Kidney (tissue), 14 donors: Measurements from ENCODE around the gene C16orf46. TPM values are rescaled to one million over a fixed set of nuclear protein-coding genes. Genes with fewer than 3 reads are reported as not detected.

ENCODE experiments used
- DNase-seq, 5 donors: peaks; one replicate each; pipeline ENCODE4 v3.0.0-alpha.2; 2013 to 2020
- FAIRE-seq: peaks from 2 replicates; lab custom pipeline; 2012; peaks lifted over from hg19 to GRCh38; lab: Jason Lieb, UNC
- H3K27ac ChIP-seq, 2 donors: one replicate each; pipeline ENCODE4 v1.7.0; 2013; ENCODE audit warnings: low read depth in 2 of 2, low read length in 2 of 2, inconsistent platforms in 1 of 2
- H3K27me3 ChIP-seq: one replicate; pipeline ENCODE4 v1.7.1; 2013; ENCODE audit warnings: low read length, inconsistent platforms; ENCODE audit not compliant: control insufficient read depth, insufficient read depth
- H3K36me3 ChIP-seq, 3 donors: one replicate each; pipeline versions ENCODE4 v1.7.0 to v1.7.1; 2013; ENCODE audit warnings: low read length in 3 of 3, control low read depth in 1 of 3, inconsistent platforms in 1 of 3; ENCODE audit not compliant: insufficient read depth in 3 of 3, control insufficient read depth in 2 of 3
- H3K4me1 ChIP-seq, 3 donors: one replicate each; pipeline versions ENCODE4 v1.7.0 to v1.7.1; 2013; ENCODE audit warnings: low read length in 3 of 3, inconsistent platforms in 1 of 3, low read depth in 1 of 3; ENCODE audit not compliant: control insufficient read depth in 2 of 3, insufficient read depth in 2 of 3
- H3K4me3 ChIP-seq, 3 donors: one replicate each; pipeline versions ENCODE4 v1.7.0 to v1.8.1; 2013; ENCODE audit warnings: low read length in 3 of 3, control low read depth in 1 of 3, inconsistent platforms in 1 of 3
- H3K9ac ChIP-seq, 3 donors: one replicate each; pipeline versions ENCODE4 v1.7.0 to v1.7.1; 2013; ENCODE audit warnings: low read length in 3 of 3, control low read depth in 1 of 3, inconsistent platforms in 1 of 3
- H3K9me3 ChIP-seq, 3 donors: one replicate each; pipeline versions ENCODE4 v1.7.0 to v1.7.1; 2013; ENCODE audit warnings: low read length in 3 of 3, control low read depth in 1 of 3, inconsistent platforms in 1 of 3; ENCODE audit not compliant: control insufficient read depth in 2 of 3, insufficient read depth in 1 of 3
- intact Hi-C: fragments of 100-400 bp; cut with DNase I; formaldehyde crosslinking; loops from one replicate; pipeline ENCODE4 v1.11.1; 2022
- polyA plus RNA-seq: library from polyadenylated mRNA; stranded (reverse); fragments of 350-450 nt; fragmentation: Illumina TruSeq; extraction: RNeasy Lipid Tissue Mini Kit (QIAGEN cat#74804); gene quantifications from one replicate; pipeline ENCODE4 v1.2.3, GENCODE V29; 2014; ENCODE audit warnings: low read depth, low replicate concordance; ENCODE audit not compliant: insufficient read depth
- total RNA-seq: library from RNA; stranded (reverse); fragmentation: NEBNext Ultra II Directional; extraction: Animal tissue kit (Norgen Biotek cat#: 25700); gene quantifications from one replicate; pipeline ENCODE4 v1.2.1, GENCODE V29; 2021
- TF ChIP-seq, protein P1 (sequence below): IDR thresholded peaks from 3 replicates; pipeline ENCODE4 v1.5.1; 2012; ENCODE audit warnings: mild to moderate bottlenecking, moderate library complexity, borderline replicate concordance; ENCODE audit not compliant: insufficient read depth; ENCODE audit errors: extremely low read depth
- donor health status: control.
- donor health status: control.
- donor health status: control.
- donor health status: control.
- donor health status: control.
- donor health status: DM: yes; HTN: yes; CAD: no.
- donor health status: Normal renal cell carcinoma (clear cell type).

C16orf46 gene
- total and polyA plus RNA-seq, 2 donors from 2014 or later: 0.47 to 1.7 TPM

GRCh38 chr16:81067166-81067565 is 9.9 kb downstream of the C16orf46 start:
- Histone ChIP-seq H3K27me3 (no peaks in the 10 kb centered on the region), H3K27ac (no peak overlapping the region), H3K4me1 (no peaks in the 10 kb centered on the region), H3K9me3 (no peaks in the 10 kb centered on the region), H3K9ac (no peak overlapping the region), H3K36me3 (no peaks in the 10 kb centered on the region), H3K4me3 (no peak overlapping the region)
- TF ChIP-seq, protein P1, sequence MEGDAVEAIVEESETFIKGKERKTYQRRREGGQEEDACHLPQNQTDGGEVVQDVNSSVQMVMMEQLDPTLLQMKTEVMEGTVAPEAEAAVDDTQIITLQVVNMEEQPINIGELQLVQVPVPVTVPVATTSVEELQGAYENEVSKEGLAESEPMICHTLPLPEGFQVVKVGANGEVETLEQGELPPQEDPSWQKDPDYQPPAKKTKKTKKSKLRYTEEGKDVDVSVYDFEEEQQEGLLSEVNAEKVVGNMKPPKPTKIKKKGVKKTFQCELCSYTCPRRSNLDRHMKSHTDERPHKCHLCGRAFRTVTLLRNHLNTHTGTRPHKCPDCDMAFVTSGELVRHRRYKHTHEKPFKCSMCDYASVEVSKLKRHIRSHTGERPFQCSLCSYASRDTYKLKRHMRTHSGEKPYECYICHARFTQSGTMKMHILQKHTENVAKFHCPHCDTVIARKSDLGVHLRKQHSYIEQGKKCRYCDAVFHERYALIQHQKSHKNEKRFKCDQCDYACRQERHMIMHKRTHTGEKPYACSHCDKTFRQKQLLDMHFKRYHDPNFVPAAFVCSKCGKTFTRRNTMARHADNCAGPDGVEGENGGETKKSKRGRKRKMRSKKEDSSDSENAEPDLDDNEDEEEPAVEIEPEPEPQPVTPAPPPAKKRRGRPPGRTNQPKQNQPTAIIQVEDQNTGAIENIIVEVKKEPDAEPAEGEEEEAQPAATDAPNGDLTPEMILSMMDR: no peak
- intact Hi-C loops: no loop called here
- no peak for DNase-seq
- no peak for FAIRE-seq

- DNase-seq: peak in 2 of 5 donors; percentile 23 to 29
These were observed 10.4 kb downstream of the C16orf46 start for GRCh38 chr16:81066681-81067080.

DNA sequence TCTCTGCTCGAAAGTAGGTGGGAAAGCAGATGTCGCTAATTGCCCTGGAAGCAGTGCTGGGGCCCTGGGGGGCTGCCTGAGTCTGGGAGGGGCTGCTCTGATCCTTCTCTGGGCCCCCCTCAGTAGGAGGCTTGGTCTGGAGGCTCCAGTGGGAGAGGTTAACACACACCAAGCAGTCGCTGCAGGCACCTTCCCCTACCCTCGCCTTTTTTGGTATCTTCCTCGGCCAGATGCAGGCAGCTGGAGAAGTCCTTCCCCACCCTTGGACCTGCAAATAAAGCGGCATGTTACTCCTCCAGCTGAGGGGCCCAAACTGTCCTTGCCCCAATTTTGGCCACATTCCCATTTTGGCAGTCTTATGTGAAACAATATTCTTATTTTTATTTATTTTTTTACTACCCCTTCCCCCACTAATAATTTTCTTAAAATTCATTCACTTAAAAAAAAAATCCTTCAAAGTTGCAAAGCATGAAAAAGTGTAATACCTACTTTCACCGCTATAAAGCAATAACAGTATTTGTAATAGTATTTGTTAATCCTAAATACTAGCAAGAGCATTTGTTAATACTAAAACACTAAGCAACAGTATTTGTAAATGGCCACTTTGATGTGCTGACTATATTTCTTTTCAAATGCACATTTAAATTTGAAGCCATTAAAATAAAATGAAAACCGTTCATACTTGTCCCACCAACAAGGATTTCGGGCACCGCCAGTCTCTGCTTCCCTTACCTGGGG is 15.0 kb downstream of the C16orf46 start:
- TF ChIP-seq, protein P1: no peak
- H3K4me1 ChIP-seq: no peaks in the 10 kb centered on the region
- FAIRE-seq (no peak), DNase-seq (peak in 2 of 5 donors; percentile 4 to 39)
- intact Hi-C loops: no loop called here
- H3K36me3 ChIP-seq: no peaks in the 10 kb centered on the region
- H3K4me3 ChIP-seq: no peak overlapping the region
- no peaks in the 10 kb centered on the region for H3K27me3 ChIP-seq
- no peak overlapping the region for H3K27ac ChIP-seq
- H3K9me3 ChIP-seq: no peaks in the 10 kb centered on the region
- H3K9ac ChIP-seq: no peak overlapping the region

More at GRCh38 chr16:81066681-81067080, 10.4 kb downstream of the C16orf46 start:
- no peaks in the 10 kb centered on the region for H3K36me3 ChIP-seq
- intact Hi-C loops: no loop called here
- H3K27ac ChIP-seq: no peak overlapping the region
- no peaks in the 10 kb centered on the region for H3K4me1 ChIP-seq
- no peaks in the 10 kb centered on the region for H3K27me3 ChIP-seq
- no peak overlapping the region for H3K9ac ChIP-seq
- FAIRE-seq: no peak
- H3K4me3 ChIP-seq: no peak overlapping the region
- TF ChIP-seq, protein P1: no peak
- H3K9me3 ChIP-seq: no peaks in the 10 kb centered on the region
